Hepatocyte (in vitro differentiated cells): ENCODE measurements around the gene C1QTNF4. TPM values are rescaled to one million over a fixed set of nuclear protein-coding genes. Genes with fewer than 3 reads are reported as not detected.

ENCODE experiments used
- DNase-seq: peaks from one replicate; pipeline ENCODE4 v3.0.0-alpha.2; 2016; ENCODE audit warnings: low spot score
- H2AFZ ChIP-seq: fragments of 200-600 bp; sonication (generic); 2 replicates; pipeline ENCODE4 v1.6.0; 2016; ENCODE audit warnings: antibody characterized with exemption, mild to moderate bottlenecking
- H3K27ac ChIP-seq: fragments of 200-600 bp; sonication (generic); 2 replicates; pipeline ENCODE4 v1.5.1; 2016; ENCODE audit warnings: mild to moderate bottlenecking
- H3K27me3 ChIP-seq: fragments of 200-600 bp; sonication (generic); 2 replicates; pipeline ENCODE4 v1.6.1; 2016
- H3K36me3 ChIP-seq: fragments of 200-600 bp; sonication (generic); replicated peaks from 2 replicates; pipeline ENCODE4 v1.5.1; 2016; ENCODE audit warnings: low read depth; ENCODE audit not compliant: insufficient read depth
- H3K4me1 ChIP-seq: fragments of 200-600 bp; sonication (generic); 2 replicates; pipeline ENCODE4 v1.5.1; 2016; ENCODE audit warnings: mild to moderate bottlenecking, moderate library complexity; ENCODE audit not compliant: insufficient read depth
- H3K4me2 ChIP-seq: fragments of 200-600 bp; sonication (generic); 2 replicates; pipeline ENCODE4 v1.6.0; 2016
- H3K4me3 ChIP-seq: fragments of 200-600 bp; sonication (generic); 2 replicates; pipeline ENCODE4 v1.5.1; 2016; ENCODE audit warnings: mild to moderate bottlenecking
- H3K79me2 ChIP-seq: fragments of 200-600 bp; sonication (generic); 2 replicates; pipeline ENCODE4 v1.6.0; 2017; ENCODE audit warnings: mild to moderate bottlenecking
- H3K9me2 ChIP-seq: fragments of 200-600 bp; sonication (generic); replicated peaks from 2 replicates; pipeline ENCODE4 v1.6.0; 2017; ENCODE audit warnings: mild to moderate bottlenecking; ENCODE audit not compliant: insufficient read depth
- H3K9me3 ChIP-seq: fragments of 200-600 bp; sonication (generic); 2 replicates; pipeline ENCODE4 v1.5.1; 2016; ENCODE audit warnings: low read depth, mild to moderate bottlenecking
- H4K20me1 ChIP-seq: fragments of 200-600 bp; sonication (generic); 2 replicates; pipeline ENCODE4 v1.6.0; 2016; ENCODE audit warnings: mild to moderate bottlenecking; ENCODE audit not compliant: insufficient read depth, poor library complexity, severe bottlenecking
- CTCF ChIP-seq: fragments of 200-600 bp; sonication (generic); IDR thresholded peaks from 2 replicates; pipeline ENCODE4 v1.5.1; 2016; ENCODE audit warnings: antibody characterized with exemption, mild to moderate bottlenecking; ENCODE audit not compliant: poor library complexity
- EZH2 ChIP-seq: fragments of 200-600 bp; sonication (generic); IDR thresholded peaks from 2 replicates; pipeline ENCODE4 v1.6.1; 2016; ENCODE audit warnings: antibody characterized with exemption, mild to moderate bottlenecking, borderline replicate concordance
- EZH2phosphoT487 ChIP-seq: fragments of 200-600 bp; sonication (generic); IDR thresholded peaks from one replicate; pipeline ENCODE4 v1.6.1; 2018; ENCODE audit warnings: antibody characterized with exemption, mild to moderate bottlenecking, low read depth, moderate library complexity; ENCODE audit not compliant: unreplicated experiment, severe bottlenecking
- WGBS: methylation state at CpG from one replicate; pipeline ENCODE4 v1.1.6; 2016; ENCODE audit warnings: low lambda C conversion rate; ENCODE audit errors: missing lambda C conversion rate; 5-methylcytosine and 5-hydroxymethylcytosine counted together
- polyA plus RNA-seq: library from polyadenylated mRNA; unstranded; fragments of >200 nt; fragmentation: Nextera tagmentation; extraction: Ambion mirVana; gene quantifications from 2 replicates; pipeline ENCODE4 v1.2.1, GENCODE V29; 2016
- total RNA-seq: library from RNA; depleted of rRNA; stranded (reverse); fragments of >200 nt; gene quantifications from 2 replicates; pipeline ENCODE4 v1.2.3, GENCODE V29; 2014

Gene C1QTNF4
- total and polyA plus RNA-seq, 2 experiments from 2014 or later, result 0.50 to 0.73 TPM

- WGBS, result 67% methylated on average over 13 of the region's 13 CpGs
- no peaks in the 10 kb centered on the region for H3K36me3 ChIP-seq
- TF ChIP-seq CTCF (no peak), EZH2phosphoT487 (no peak), EZH2 (no peak)
These were observed 16.7 kb downstream of the C1QTNF4 start for GRCh38 chr11:47577460-47578041.

GRCh38 chr11:47573321-47573720, 20.9 kb downstream of the C1QTNF4 start:
- no peak for DNase-seq
- Histone ChIP-seq H3K27ac (no peak overlapping the region), H3K36me3 (no peaks in the 10 kb centered on the region), H3K4me1 (peaks cover 7% of the 10 kb centered on the region), H3K27me3 (no peaks in the 10 kb centered on the region), H3K9me3 (no peaks in the 10 kb centered on the region), H2AFZ (no peak overlapping the region), H4K20me1 (no peaks in the 10 kb centered on the region), H3K4me3 (no peak overlapping the region), H3K4me2 (no peak overlapping the region), H3K9me2 (no peaks in the 10 kb centered on the region), H3K79me2 (peaks cover 56% of the 10 kb centered on the region)
- TF ChIP-seq CTCF, result no peak
- TF ChIP-seq EZH2, result no peak
- TF ChIP-seq EZH2phosphoT487, result no peak
- 96% methylated on average over 11 of the region's 11 CpGs for WGBS

More at GRCh38 chr11:47577460-47578041, 16.7 kb downstream of the C1QTNF4 start:
- no peaks in the 10 kb centered on the region for H3K9me3 ChIP-seq
- no peaks in the 10 kb centered on the region for H3K27me3 ChIP-seq
- no peak overlapping the region for H3K4me3 ChIP-seq
- no peak for DNase-seq
- peak overlapping the region; percentile 99 for H3K4me2 ChIP-seq
- peak overlapping the region; percentile 97 for H3K27ac ChIP-seq
- H4K20me1 ChIP-seq, result no peaks in the 10 kb centered on the region
- peaks cover 7% of the 10 kb centered on the region for H3K4me1 ChIP-seq
- H3K79me2 ChIP-seq, result peaks cover 51% of the 10 kb centered on the region
- no peaks in the 10 kb centered on the region for H3K9me2 ChIP-seq
- no peak overlapping the region for H2AFZ ChIP-seq

GRCh38 chr11:47572715-47573255, 21.4 kb downstream of the C1QTNF4 start:
- Histone ChIP-seq H3K4me1 (peaks cover 5% of the 10 kb centered on the region), H3K4me3 (no peak overlapping the region), H3K27ac (no peak overlapping the region), H2AFZ (no peak overlapping the region), H3K79me2 (peaks cover 57% of the 10 kb centered on the region), H3K36me3 (no peaks in the 10 kb centered on the region), H3K27me3 (no peaks in the 10 kb centered on the region), H3K9me3 (no peaks in the 10 kb centered on the region), H4K20me1 (no peaks in the 10 kb centered on the region), H3K4me2 (no peak overlapping the region), H3K9me2 (no peaks in the 10 kb centered on the region)
- WGBS, result 87% methylated on average over 8 of the region's 8 CpGs
- TF ChIP-seq EZH2phosphoT487, result no peak
- TF ChIP-seq EZH2, result no peak
- no peak for TF ChIP-seq CTCF
- no peak for DNase-seq
